GM19023 (cell line): Measurements from ENCODE around the gene TNS4.

Experiments used
- ATAC-seq: cut with Tn5 transposase; IDR thresholded peaks from one replicate; pipeline ENCODE4 v1.9.1; 2021; ENCODE audit warnings: mild to moderate bottlenecking, moderate library complexity; ENCODE audit not compliant: unreplicated experiment

TNS4 gene

GRCh38 chr17:40517286-40517662 is 15.9 kb upstream of the TNS4 start:
- no peak for ATAC-seq

- no peak for ATAC-seq
These were observed 15.3 kb upstream of the TNS4 start for GRCh38 chr17:40516581-40517285.

DNA sequence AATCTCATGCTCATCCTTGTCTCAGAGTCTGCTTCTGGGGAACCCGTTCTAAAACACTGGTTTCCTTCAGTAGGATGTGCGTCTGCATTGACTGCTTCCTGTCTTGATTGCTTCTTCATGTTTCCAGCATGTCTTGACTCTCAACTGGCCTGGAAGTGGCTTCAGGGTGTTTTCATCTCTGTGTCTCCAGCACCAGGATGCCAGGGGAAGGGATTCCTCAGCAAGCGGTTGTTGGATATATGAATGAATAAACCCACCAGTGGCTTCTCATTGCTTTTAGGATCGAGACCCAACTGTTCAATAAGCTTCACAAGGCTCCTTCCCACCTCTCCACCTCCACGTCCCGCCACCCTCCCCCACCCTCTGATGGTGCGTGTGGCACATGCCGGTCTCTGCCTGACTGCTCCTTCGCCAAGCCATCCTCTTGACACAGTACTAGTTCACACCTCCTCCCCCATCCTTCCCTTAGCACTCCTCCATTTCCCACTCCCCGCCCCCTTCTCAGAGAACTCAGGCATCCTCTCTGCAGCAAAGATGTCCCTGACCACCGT is 14.1 kb upstream of the TNS4 start:
- ATAC-seq = no peak

DNA sequence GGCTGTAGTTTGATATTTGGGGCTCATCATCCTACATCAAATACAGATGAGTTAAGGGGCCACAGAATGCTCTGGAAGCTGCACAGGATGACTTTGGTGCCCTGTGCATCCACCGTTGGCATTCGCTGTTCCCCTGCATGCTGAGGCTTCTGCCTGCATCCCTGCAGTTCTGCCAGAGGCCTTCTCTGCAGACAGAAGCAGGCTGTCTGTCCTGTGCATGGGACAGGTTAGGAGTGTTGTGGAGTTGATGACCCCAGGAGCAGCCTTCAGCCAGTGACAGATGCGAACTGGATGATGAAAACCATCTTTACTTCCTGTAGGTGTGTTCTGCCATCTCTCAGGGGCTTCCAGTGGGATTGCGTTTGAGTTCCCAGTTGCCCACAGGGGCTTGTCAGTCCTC is 13.6 kb upstream of the TNS4 start:
- no peak for ATAC-seq

- no peak for ATAC-seq
These were observed 12.8 kb upstream of the TNS4 start for GRCh38 chr17:40514013-40514875.

GRCh38 chr17:40511667-40512220 is 10.3 kb upstream of the TNS4 start:
- no peak for ATAC-seq

- no peak for ATAC-seq
These were observed 9.7 kb upstream of the TNS4 start for GRCh38 chr17:40511136-40511535.

GRCh38 chr17:40510328-40510648 is 8.9 kb upstream of the TNS4 start:
- ATAC-seq = no peak

DNA sequence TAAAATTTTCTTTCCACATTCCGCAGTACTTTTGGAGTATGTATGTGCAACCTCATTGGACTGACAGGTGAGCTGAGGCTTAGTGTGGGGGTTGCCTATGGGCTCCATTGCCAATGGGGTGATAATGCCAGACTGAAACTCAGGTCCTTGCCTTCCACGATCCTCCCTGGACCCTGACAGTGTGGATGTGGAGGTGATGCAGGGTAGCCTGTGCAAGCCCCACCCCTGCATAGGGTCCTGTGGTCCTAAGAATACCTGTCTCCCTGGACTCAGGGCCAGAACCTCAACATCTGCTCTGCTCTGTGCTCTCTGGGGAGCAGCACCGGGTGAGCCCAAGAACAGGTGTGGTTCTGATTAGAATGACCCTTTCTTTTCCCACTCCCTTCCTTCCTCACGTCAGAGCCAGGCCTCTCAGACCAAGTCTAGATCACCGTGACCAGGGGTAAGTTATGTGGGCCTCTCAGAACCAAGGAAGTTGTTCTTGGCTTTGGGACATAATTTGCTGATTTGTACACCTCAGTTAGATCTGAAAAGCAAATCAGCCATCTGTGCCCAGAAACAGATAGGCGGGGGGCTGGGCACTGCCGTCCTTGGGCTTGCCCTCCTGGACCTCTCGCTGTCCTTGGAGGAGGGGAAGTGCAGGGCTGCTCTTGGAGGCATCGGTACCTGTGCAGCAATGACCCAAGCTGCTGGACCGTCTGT is 8.4 kb upstream of the TNS4 start:
- no peak for ATAC-seq

- no peak for ATAC-seq
These were observed 5.4 kb upstream of the TNS4 start for GRCh38 chr17:40506786-40507185.

GRCh38 chr17:40503154-40503553 is 1.7 kb upstream of the TNS4 start:
- no peak for ATAC-seq

DNA sequence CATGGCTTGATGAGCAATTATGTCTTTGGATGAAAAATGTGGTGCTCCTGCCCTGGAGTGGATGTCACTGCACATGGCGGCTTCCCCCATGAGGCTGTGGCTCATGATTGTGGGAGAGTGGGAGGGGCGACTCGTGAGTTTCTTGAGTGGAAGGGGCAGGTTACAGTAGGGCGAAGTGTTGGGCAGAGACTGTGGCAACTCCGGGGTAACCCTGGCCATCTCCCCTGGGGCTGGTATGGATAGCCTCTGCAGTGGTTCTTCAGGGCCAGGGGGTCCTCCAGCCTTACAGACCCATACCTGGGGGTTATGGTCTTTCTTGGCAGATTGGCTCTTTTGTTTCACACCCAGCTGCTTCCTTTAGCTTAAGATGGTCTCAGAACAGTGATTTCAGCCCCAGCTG is 1.3 kb upstream of the TNS4 start:
- ATAC-seq = no peak

DNA sequence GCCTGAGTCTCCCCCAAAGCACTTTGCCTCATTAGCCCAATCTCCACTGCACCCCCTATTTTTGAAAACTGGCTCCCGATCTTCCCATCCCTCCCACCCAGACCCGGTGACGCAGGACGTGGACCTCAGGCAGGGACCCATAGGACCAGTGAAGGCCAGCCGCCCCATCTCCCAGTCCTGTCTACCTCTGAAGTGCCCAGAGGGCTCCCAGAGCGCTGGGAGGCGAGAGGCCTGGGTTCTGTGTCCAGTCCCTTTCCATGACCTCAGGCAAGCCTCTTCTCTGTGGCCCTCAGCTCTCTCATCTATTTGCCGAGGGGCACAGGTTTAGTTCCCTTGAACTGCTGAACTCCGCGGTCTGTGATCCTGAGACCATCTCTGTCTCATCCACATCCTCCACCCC is 714 bp downstream of the TNS4 start:
- no peak for ATAC-seq

DNA sequence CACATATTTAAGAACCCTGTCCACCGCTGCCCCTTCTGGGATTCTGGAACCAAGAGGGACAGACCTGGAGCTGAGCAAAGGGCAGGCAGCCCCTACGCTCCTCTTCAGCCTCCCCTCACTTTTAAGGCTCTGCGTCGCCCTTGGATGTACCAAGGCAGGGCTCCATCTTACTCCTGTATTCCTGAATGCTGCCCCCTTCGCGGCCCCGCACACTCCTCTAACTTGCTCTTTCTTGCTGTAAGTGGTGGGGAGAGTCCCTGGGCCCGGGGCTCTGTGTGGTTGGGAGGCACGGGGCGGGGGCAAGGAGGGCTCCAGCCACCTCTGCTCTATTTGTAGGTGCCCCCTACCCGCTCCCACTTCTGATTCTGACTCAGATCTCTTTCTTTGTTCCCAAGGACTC is 1.2 kb downstream of the TNS4 start:
- ATAC-seq = no peak

- no peak for ATAC-seq
These were observed 1.8 kb downstream of the TNS4 start for GRCh38 chr17:40499551-40500189.

DNA sequence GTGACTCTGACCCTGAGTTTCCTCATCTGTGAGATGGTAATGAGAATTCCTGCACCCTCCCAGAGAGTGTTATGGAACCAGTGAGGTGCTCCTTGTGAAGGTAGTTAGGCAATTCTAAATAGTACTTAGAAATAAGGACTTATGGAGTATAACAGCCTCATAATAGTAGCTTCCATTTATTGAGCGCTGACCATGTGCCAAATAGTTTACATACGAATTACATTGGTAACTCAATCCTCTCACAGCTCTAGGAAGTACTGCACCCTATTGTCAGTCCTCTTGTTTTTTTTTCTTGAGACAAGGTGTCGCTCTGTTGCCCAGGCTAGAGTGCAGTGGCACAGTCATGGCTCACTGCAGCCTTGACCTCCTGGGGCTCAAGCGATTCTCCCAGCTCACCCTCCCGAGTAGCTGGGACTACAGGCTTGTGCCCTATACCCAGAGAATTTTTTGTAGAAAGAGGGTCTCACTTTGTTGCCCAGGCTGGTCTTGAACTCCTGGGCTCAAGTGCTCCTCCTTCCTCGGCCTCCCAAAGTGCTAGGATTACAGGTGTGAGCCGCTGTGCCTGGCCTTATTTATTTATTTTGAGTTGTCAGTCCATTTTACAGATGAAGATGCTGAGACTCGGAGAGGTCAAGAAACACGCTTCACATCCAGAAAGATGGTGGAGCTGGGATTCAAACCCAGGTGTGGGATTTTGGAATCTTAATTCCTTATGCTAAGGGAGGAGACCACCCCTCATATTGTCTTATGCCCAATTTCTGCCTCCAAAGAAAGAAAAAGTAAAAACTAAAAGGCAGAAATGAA is 2.9 kb downstream of the TNS4 start:
- ATAC-seq = no peak

DNA sequence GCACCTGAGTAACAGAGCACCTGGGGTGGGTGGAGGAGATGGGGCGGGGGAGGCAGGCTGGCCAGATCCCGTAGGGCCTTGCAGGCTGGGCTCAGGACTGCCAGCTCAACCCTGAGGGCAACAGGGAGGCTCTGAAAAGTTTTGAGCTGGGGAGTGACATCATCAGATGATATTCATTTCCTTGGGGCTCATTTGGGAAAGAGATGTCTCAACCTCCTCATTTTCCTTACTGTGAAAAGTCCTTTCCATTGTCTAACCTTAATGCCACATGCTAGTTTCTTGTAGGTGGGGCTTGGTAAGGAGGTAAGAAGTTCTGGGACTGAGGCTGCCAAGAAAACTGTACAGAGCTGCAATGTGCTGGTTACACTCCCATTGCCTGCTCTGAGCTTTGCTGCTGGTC is 3.7 kb downstream of the TNS4 start:
- no peak for ATAC-seq

GRCh38 chr17:40496634-40497420 is 4.6 kb downstream of the TNS4 start:
- ATAC-seq = no peak

DNA sequence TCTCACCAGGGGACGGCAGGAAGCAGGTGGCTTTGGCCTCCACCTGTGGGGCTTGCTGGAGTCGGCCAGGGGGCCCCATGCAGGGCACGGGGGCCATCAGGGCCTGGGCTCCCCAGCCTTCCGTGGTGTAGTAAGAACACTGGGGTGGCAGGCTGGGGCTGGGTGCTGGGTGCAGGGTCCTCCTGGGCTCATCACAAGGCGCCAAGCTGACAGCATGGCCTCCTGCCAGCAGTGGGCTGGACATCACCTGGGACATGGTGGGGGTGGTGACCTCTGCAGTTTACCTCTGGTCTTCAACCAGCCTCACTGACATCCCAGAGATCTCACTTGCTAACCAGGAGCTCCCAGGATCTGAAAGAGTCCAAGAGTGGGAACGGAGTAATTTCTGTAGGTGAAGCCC is 5.3 kb downstream of the TNS4 start:
- ATAC-seq = no peak
